Measurements from ENCODE around the gene RFX6. TPM values are rescaled to one million over a fixed set of nuclear protein-coding genes. Genes with fewer than 3 reads are reported as not detected.

The RFX6 gene
- total and polyA plus RNA-seq, 2 experiments from 2014 or later: not detected

GRCh38 chr6:116949964-116950363 lies 72.9 kb downstream of the RFX6 start:
- no peak overlapping the region for H3K4me3 ChIP-seq
- DNase-seq (ENCODE audit: low read depth in 1 of 2, low spot score in 1 of 2): no peak
- no peak overlapping the region for H3K27ac ChIP-seq
- H3K9me3 ChIP-seq (ENCODE audit: low read depth): no peaks in the 10 kb centered on the region
- H3K4me1 ChIP-seq (ENCODE audit: low read depth): no peaks in the 10 kb centered on the region
- H3K27me3 ChIP-seq: no peaks in the 10 kb centered on the region
- TF ChIP-seq CTCF (IDR thresholded peaks at IDR 0.05; ENCODE audit: low read depth, low read length): no peak
- no peaks in the 10 kb centered on the region for H3K36me3 ChIP-seq

GRCh38 chr6:116954335-116954734 lies 77.3 kb downstream of the RFX6 start:
- no peak for TF ChIP-seq CTCF (IDR thresholded peaks at IDR 0.05; ENCODE audit: low read depth, low read length)
- H3K27me3 ChIP-seq: no peaks in the 10 kb centered on the region
- no peaks in the 10 kb centered on the region for H3K36me3 ChIP-seq
- H3K27ac ChIP-seq: no peak overlapping the region
- no peak overlapping the region for H3K4me3 ChIP-seq
- no peaks in the 10 kb centered on the region for H3K4me1 ChIP-seq (ENCODE audit: low read depth)
- DNase-seq (ENCODE audit: low read depth in 1 of 2, low spot score in 1 of 2): no peak
- no peaks in the 10 kb centered on the region for H3K9me3 ChIP-seq (ENCODE audit: low read depth)

GRCh38 chr6:116954938-116955337 lies 77.9 kb downstream of the RFX6 start:
- Histone ChIP-seq H3K27ac (no peak overlapping the region), H3K9me3 (ENCODE audit: low read depth) (no peaks in the 10 kb centered on the region), H3K4me3 (no peak overlapping the region), H3K4me1 (ENCODE audit: low read depth) (no peaks in the 10 kb centered on the region), H3K27me3 (no peaks in the 10 kb centered on the region), H3K36me3 (no peaks in the 10 kb centered on the region)
- DNase-seq (ENCODE audit: low read depth in 1 of 2, low spot score in 1 of 2): no peak
- no peak for TF ChIP-seq CTCF (IDR thresholded peaks at IDR 0.05; ENCODE audit: low read depth, low read length)

GRCh38 chr6:116955773-116956172 lies 78.7 kb downstream of the RFX6 start:
- TF ChIP-seq CTCF (IDR thresholded peaks at IDR 0.05; ENCODE audit: low read depth, low read length): no peak
- no peak for DNase-seq (ENCODE audit: low read depth in 1 of 2, low spot score in 1 of 2)
- no peak overlapping the region for H3K27ac ChIP-seq
- no peaks in the 10 kb centered on the region for H3K27me3 ChIP-seq
- no peaks in the 10 kb centered on the region for H3K4me1 ChIP-seq (ENCODE audit: low read depth)
- no peaks in the 10 kb centered on the region for H3K9me3 ChIP-seq (ENCODE audit: low read depth)
- H3K36me3 ChIP-seq: no peaks in the 10 kb centered on the region
- H3K4me3 ChIP-seq: no peak overlapping the region

- H3K9me3 ChIP-seq (ENCODE audit: low read depth): no peaks in the 10 kb centered on the region
- H3K36me3 ChIP-seq: no peaks in the 10 kb centered on the region
- no peak for TF ChIP-seq CTCF (IDR thresholded peaks at IDR 0.05; ENCODE audit: low read depth, low read length)
- no peak for DNase-seq (ENCODE audit: low read depth in 1 of 2, low spot score in 1 of 2)
- H3K27ac ChIP-seq: no peak overlapping the region
- peaks cover 5% of the 10 kb centered on the region for H3K27me3 ChIP-seq
- no peak overlapping the region for H3K4me3 ChIP-seq
- H3K4me1 ChIP-seq (ENCODE audit: low read depth): no peaks in the 10 kb centered on the region
Observed at GRCh38 chr6:116963972-116964371, 86.9 kb downstream of the RFX6 start.

Data from cardiac muscle cell (in vitro differentiated cells and primary cell).